PFSK-1 (cell line): ENCODE results near the gene KRTAP4-9.
"Not testable (repeated sequence)": the region's sequence is repeated elsewhere in the genome, so short reads cannot be mapped to it uniquely, and the experiment has no call there.

Experiments
- FOXP2 ChIP-seq: optimal IDR thresholded peaks from 2 replicates; pipeline ENCODE3; 2011; ENCODE audit warnings: borderline replicate concordance, control low read depth, inconsistent platforms; ENCODE audit not compliant: insufficient read depth; ENCODE audit errors: extremely low read length, extremely low read depth
- POLR2AphosphoS5 ChIP-seq: IDR thresholded peaks from 2 replicates; pipeline ENCODE4 v1.6.1; 2012; ENCODE audit warnings: low read depth, mild to moderate bottlenecking, control low read depth, low read length, moderate library complexity
- SIN3A ChIP-seq: IDR thresholded peaks from 2 replicates; pipeline ENCODE4 v1.6.1; 2012; ENCODE audit warnings: mild to moderate bottlenecking, low read length, moderate library complexity, borderline replicate concordance; ENCODE audit not compliant: insufficient read depth
- TAF1 ChIP-seq: IDR thresholded peaks from 2 replicates; pipeline ENCODE4 v1.6.1; 2012; ENCODE audit warnings: low read length, control low read depth, borderline replicate concordance; ENCODE audit not compliant: insufficient read depth
- TF ChIP-seq, protein P1 (sequence below), 2 experiments: IDR thresholded peaks; 2 replicates each; pipeline versions ENCODE4 v1.6.1 to v1.8.0; 2011 to 2012; ENCODE audit warnings: low read depth in 2 of 2, low read length in 2 of 2, control low read depth in 1 of 2, inconsistent platforms in 1 of 2, mild to moderate bottlenecking in 1 of 2, moderate library complexity in 1 of 2; ENCODE audit not compliant: insufficient read depth in 1 of 2

Gene KRTAP4-9

DNA sequence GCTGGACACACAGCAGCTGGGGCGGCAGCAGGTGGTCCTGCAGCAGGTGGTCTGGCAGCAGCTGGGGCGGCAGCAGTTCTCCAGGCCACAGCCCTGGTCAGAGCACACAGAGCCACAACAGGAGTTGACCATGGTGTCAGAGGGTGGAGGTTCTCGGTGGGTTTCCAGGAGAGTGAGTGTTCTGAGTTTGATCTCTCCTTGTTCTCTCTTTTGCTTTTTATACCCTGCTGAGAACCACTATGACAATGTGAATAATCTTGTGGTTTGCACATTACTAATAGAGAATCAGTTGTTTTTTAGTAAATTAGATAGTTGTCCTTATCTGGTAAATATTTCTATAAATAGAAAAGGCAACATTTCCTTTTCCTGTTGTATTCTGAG, 18.8 kb downstream of the KRTAP4-9 start, which contains the start of gene KRTAP4-12:
Gene KRTAP4-12 (minus strand): TSS at position 192 of the 381 bp plus-strand sequence. CDS start 60 bp downstream, at position 132.
- not testable (repeated sequence) for TF ChIP-seq POLR2AphosphoS5, SIN3A
- TF ChIP-seq, protein P1, sequence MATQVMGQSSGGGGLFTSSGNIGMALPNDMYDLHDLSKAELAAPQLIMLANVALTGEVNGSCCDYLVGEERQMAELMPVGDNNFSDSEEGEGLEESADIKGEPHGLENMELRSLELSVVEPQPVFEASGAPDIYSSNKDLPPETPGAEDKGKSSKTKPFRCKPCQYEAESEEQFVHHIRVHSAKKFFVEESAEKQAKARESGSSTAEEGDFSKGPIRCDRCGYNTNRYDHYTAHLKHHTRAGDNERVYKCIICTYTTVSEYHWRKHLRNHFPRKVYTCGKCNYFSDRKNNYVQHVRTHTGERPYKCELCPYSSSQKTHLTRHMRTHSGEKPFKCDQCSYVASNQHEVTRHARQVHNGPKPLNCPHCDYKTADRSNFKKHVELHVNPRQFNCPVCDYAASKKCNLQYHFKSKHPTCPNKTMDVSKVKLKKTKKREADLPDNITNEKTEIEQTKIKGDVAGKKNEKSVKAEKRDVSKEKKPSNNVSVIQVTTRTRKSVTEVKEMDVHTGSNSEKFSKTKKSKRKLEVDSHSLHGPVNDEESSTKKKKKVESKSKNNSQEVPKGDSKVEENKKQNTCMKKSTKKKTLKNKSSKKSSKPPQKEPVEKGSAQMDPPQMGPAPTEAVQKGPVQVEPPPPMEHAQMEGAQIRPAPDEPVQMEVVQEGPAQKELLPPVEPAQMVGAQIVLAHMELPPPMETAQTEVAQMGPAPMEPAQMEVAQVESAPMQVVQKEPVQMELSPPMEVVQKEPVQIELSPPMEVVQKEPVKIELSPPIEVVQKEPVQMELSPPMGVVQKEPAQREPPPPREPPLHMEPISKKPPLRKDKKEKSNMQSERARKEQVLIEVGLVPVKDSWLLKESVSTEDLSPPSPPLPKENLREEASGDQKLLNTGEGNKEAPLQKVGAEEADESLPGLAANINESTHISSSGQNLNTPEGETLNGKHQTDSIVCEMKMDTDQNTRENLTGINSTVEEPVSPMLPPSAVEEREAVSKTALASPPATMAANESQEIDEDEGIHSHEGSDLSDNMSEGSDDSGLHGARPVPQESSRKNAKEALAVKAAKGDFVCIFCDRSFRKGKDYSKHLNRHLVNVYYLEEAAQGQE (IDR thresholded peaks at IDR 0.05; ENCODE audit: insufficient read depth in 1 of 2, low read depth in 2 of 2, low read length in 2 of 2) = not testable (repeated sequence)

DNA sequence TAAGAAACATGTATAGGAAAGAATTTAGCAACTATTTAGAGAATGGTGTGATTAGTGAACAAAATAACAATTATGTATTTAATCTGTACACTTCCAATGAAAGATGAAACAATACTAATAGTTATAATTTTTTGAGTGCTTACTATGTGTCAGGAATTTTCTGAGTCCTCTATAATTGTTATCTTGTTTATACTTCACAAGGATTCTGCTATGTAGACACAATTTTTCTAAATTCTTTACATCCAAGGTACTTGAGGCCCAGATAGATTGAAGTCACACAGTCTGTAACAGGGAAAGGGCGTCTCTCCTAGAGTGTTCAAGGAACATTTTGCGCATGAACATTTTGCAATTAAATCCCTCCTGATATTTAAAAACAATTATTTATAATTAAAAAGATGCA, 19.9 kb downstream of the KRTAP4-9 start:
- no peak for TF ChIP-seq TAF1
- TF ChIP-seq, protein P1 (IDR thresholded peaks at IDR 0.05; ENCODE audit: insufficient read depth in 1 of 2, low read depth in 2 of 2, low read length in 2 of 2) = no peak
- no peak for TF ChIP-seq FOXP2
- TF ChIP-seq POLR2AphosphoS5 = no peak
- TF ChIP-seq SIN3A = no peak

DNA sequence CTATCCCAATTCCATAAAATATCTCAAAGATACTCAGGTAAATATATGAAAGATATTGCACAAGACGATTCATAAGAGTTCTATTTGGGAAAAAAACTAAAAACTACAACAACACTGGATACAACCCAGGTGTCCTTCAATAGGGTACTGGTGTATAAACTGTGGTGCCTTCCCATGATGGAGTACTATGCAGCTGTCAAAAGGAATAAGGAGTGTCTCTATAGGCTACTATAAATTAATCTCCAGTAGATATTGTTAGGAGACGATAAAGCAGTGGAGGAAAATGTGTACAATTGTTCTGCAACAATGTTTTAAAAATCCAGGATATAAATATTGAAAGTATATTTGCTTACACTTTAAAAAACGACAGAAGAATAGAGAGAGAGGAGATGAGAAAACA, 21.2 kb downstream of the KRTAP4-9 start:
- TF ChIP-seq, protein P1 (IDR thresholded peaks at IDR 0.05; ENCODE audit: insufficient read depth in 1 of 2, low read depth in 2 of 2, low read length in 2 of 2) = no peak
- TF ChIP-seq POLR2AphosphoS5 (no peak), SIN3A (no peak), FOXP2 (no peak), TAF1 (no peak)

DNA sequence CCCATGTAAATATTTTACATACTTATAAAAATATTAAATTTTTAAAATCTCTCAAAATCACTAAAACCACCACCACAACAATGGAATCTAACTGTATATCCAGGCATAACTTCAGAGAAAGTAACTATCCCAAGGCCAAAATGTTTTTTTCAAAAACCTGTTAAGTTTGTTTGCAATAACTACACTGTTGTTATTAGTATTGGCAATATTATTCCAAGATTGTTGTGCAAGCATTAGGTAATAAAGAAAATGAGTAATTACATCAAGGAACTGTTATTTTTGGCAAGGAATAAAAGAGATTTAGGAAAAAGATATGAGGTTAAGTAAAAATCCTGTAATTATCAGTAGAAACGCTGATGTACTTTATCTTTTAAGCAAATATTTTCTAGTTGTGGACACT, 22.2 kb downstream of the KRTAP4-9 start:
- TF ChIP-seq FOXP2 = no peak
- no peak for TF ChIP-seq POLR2AphosphoS5
- TF ChIP-seq TAF1 = no peak
- TF ChIP-seq, protein P1 (IDR thresholded peaks at IDR 0.05; ENCODE audit: insufficient read depth in 1 of 2, low read depth in 2 of 2, low read length in 2 of 2) = no peak
- no peak for TF ChIP-seq SIN3A

DNA sequence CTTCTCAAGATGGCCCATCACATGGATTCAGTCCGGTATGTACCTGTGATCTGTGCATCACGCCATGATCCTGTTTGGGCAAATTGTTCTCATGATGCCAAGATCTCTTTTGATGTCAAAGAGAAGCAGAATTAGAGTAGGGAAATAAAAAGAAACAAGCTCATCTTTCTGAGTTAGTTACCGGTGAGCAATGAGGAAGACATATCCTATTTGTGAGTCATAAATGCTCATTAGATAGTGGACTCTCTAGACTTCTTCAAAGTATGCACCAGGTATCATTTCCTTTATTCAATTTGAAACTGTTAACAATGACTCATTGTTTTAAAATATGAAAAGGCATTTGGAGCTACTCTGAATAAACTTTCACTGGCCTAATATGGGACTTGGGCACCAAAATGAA, 26.8 kb downstream of the KRTAP4-9 start:
- TF ChIP-seq TAF1 (no peak), SIN3A (no peak), POLR2AphosphoS5 (no peak)
- TF ChIP-seq, protein P1 (IDR thresholded peaks at IDR 0.05; ENCODE audit: insufficient read depth in 1 of 2, low read depth in 2 of 2, low read length in 2 of 2) = no peak
